Measurements from ENCODE around the gene HID1.

DNA sequence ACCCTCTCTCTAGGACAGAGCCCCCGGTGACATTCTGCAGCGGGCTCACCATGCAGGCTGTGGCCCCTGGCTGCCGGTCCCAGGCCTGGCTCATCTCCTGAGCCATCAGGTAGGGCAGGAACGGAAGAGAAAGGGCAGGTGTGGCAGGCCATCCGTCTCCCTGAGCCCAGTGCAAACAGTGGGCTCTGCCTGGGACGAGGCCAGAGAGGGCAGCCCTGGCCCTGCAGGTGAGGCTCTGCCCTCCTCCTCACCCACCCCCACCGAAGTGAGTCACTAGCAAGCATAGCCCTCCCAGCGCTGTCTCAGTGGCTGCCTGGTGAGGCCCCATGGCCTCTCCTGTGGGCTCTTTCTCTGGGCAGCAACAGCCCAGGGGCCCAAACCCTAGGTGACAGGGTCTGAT is 22.4 kb downstream of the HID1 start:
- TF ChIP-seq ZNF274 (IDR thresholded peaks at IDR 0.05; ENCODE audit: low read depth, low read length) (no peak), SUZ12 (IDR thresholded peaks at IDR 0.05; ENCODE audit: extremely low read depth, insufficient read depth, insufficient read length) (no peak), YY1 (IDR thresholded peaks at IDR 0.05; ENCODE audit: insufficient read depth, insufficient read length) (no peak)
